ENCODE results near the gene RGS5. TPM values are rescaled to one million over a fixed set of nuclear protein-coding genes. Genes with fewer than 3 reads are reported as not detected.

Gene RGS5
- total RNA-seq, 6 experiments from 2014 or later = 2.6 to 13.3 (median 8.2) TPM

GRCh38 chr1:163131981-163132380 lies 70.7 kb downstream of the RGS5 start:
- 73% methylated on average over 2 of the region's 2 CpGs for WGBS (ENCODE audit: insufficient coverage, low coverage, low lambda C conversion rate, missing lambda C conversion rate)
- TF ChIP-seq POLR2A (IDR thresholded peaks at IDR 0.05) (no peak), CTCF (IDR thresholded peaks at IDR 0.05) (no peak)
- no peaks in the 10 kb centered on the region for H3K36me3 ChIP-seq
- no peak for ATAC-seq
- H3K27me3 ChIP-seq = no peaks in the 10 kb centered on the region
- H3K27ac ChIP-seq = no peak overlapping the region
- no peak for DNase-seq
- no peaks in the 10 kb centered on the region for H3K4me1 ChIP-seq
- H3K9me3 ChIP-seq = no peaks in the 10 kb centered on the region
- H3K4me3 ChIP-seq = no peak overlapping the region
- intact Hi-C loops (cut with DNase I) = no loop called here

GRCh38 chr1:163130225-163130856 lies 72.4 kb downstream of the RGS5 start:
- Histone ChIP-seq H3K36me3 (no peaks in the 10 kb centered on the region), H3K4me1 (no peaks in the 10 kb centered on the region), H3K27ac (no peak overlapping the region), H3K9me3 (no peaks in the 10 kb centered on the region), H3K4me3 (no peak overlapping the region), H3K27me3 (no peaks in the 10 kb centered on the region)
- intact Hi-C loops (cut with DNase I) = no loop called here
- WGBS (ENCODE audit: insufficient coverage, low coverage, low lambda C conversion rate, missing lambda C conversion rate) = 14% methylated on average over 1 of the region's 1 CpG
- no peak for TF ChIP-seq POLR2A (IDR thresholded peaks at IDR 0.05)
- TF ChIP-seq CTCF (IDR thresholded peaks at IDR 0.05) = no peak
- ATAC-seq = no peak
- no peak for DNase-seq

GRCh38 chr1:163128282-163128681 lies 74.4 kb downstream of the RGS5 start:
- Histone ChIP-seq H3K9me3 (no peaks in the 10 kb centered on the region), H3K27ac (no peak overlapping the region), H3K4me1 (no peaks in the 10 kb centered on the region), H3K4me3 (no peak overlapping the region), H3K36me3 (no peaks in the 10 kb centered on the region), H3K27me3 (no peaks in the 10 kb centered on the region)
- no peak for ATAC-seq
- 59% methylated on average over 2 of the region's 2 CpGs for WGBS (ENCODE audit: insufficient coverage, low coverage, low lambda C conversion rate, missing lambda C conversion rate)
- TF ChIP-seq CTCF (IDR thresholded peaks at IDR 0.05) = no peak
- no peak for TF ChIP-seq POLR2A (IDR thresholded peaks at IDR 0.05)
- intact Hi-C loops (cut with DNase I) = no loop called here
- DNase-seq = no peak

GRCh38 chr1:163124812-163125211 lies 77.9 kb downstream of the RGS5 start:
- DNase-seq (no peak), ATAC-seq (no peak)
- Histone ChIP-seq H3K27me3 (no peaks in the 10 kb centered on the region), H3K36me3 (no peaks in the 10 kb centered on the region), H3K4me1 (no peaks in the 10 kb centered on the region), H3K9me3 (no peaks in the 10 kb centered on the region), H3K4me3 (no peak overlapping the region), H3K27ac (no peak overlapping the region)
- 40% methylated on average over 4 of the region's 4 CpGs for WGBS (ENCODE audit: insufficient coverage, low coverage, low lambda C conversion rate, missing lambda C conversion rate)
- TF ChIP-seq POLR2A (IDR thresholded peaks at IDR 0.05) (no peak), CTCF (IDR thresholded peaks at IDR 0.05) (no peak)
- intact Hi-C loops (cut with DNase I) = no loop called here

- H3K36me3 ChIP-seq = no peaks in the 10 kb centered on the region
- no peak for TF ChIP-seq POLR2A (IDR thresholded peaks at IDR 0.05)
- no peak for TF ChIP-seq CTCF (IDR thresholded peaks at IDR 0.05)
- ATAC-seq = no peak
- no peaks in the 10 kb centered on the region for H3K4me1 ChIP-seq
- H3K4me3 ChIP-seq = no peak overlapping the region
- 29% methylated on average over 1 of the region's 1 CpG for WGBS (ENCODE audit: insufficient coverage, low coverage, low lambda C conversion rate, missing lambda C conversion rate)
- intact Hi-C loops (cut with DNase I) = no loop called here
- H3K27ac ChIP-seq = no peak overlapping the region
- no peak for DNase-seq
- no peaks in the 10 kb centered on the region for H3K27me3 ChIP-seq
- H3K9me3 ChIP-seq = no peaks in the 10 kb centered on the region
These were observed 82.3 kb downstream of the RGS5 start for GRCh38 chr1:163120372-163120771.

Measured in right lobe of liver (tissue), 6 donors.